Heart left ventricle (tissue), 16 donors: ENCODE results near the gene DOCK4. TPM values are rescaled to one million over a fixed set of nuclear protein-coding genes. Genes with fewer than 3 reads are reported as not detected.

Experiments used
- ATAC-seq, 4 donors: fragments of 200-7000 bp; cut with Tn5 transposase; one replicate each; pipeline ENCODE4 v1.9.1; 2020 to 2022; ENCODE audit warnings: moderate library complexity in 4 of 4, mild to moderate bottlenecking in 3 of 4, moderate number of reproducible peaks in 1 of 4
- DNase-seq, 5 donors: peaks; one replicate each; pipeline ENCODE4 v3.0.0-alpha.2; 2020
- H3K27ac ChIP-seq, 12 donors: fragments of 200-600 bp; sonication (generic) in 4 of 12; one replicate each; pipeline versions ENCODE4 v1.5.0 to v1.8.0; 2016 to 2022; ENCODE audit warnings: mild to moderate bottlenecking in 2 of 12
- H3K27me3 ChIP-seq, 9 donors: fragments of 200-600 bp; sonication (generic) in 2 of 9; one replicate each; pipeline versions ENCODE4 v1.5.1 to v1.8.0; 2016 to 2022; ENCODE audit warnings: mild to moderate bottlenecking in 3 of 9
- H3K36me3 ChIP-seq, 9 donors: fragments of 200-600 bp; sonication (generic) in 2 of 9; one replicate each; pipeline versions ENCODE4 v1.5.0 to v1.8.0; 2018 to 2022; ENCODE audit warnings: mild to moderate bottlenecking in 2 of 9
- H3K4me1 ChIP-seq, 12 donors: fragments of 200-600 bp; sonication (generic) in 4 of 12; one replicate each; pipeline versions ENCODE4 v1.5.0 to v1.8.0; 2016 to 2022; ENCODE audit warnings: mild to moderate bottlenecking in 3 of 12
- H3K4me3 ChIP-seq, 12 donors: fragments of 200-600 bp; sonication (generic) in 4 of 12; one replicate each; pipeline versions ENCODE4 v1.5.0 to v1.8.0; 2017 to 2022; ENCODE audit warnings: mild to moderate bottlenecking in 9 of 12, moderate library complexity in 4 of 12
- H3K9me3 ChIP-seq, 12 donors: fragments of 200-600 bp; sonication (generic) in 4 of 12; one replicate each; pipeline versions ENCODE4 v1.5.0 to v1.8.0; 2016 to 2022; ENCODE audit warnings: mild to moderate bottlenecking in 1 of 12
- CTCF ChIP-seq, 12 donors: fragments of 200-600 bp; sonication (generic) in 4 of 12; IDR thresholded peaks; one replicate each; pipeline versions ENCODE4 v1.5.0 to v1.8.0; 2018 to 2022; ENCODE audit warnings: antibody characterized with exemption in 12 of 12, mild to moderate bottlenecking in 5 of 12
- POLR2A ChIP-seq, 2 donors: fragments of 450-650 bp; IDR thresholded peaks; one replicate each; pipeline ENCODE4 v1.6.1; 2017; ENCODE audit warnings: antibody characterized with exemption in 2 of 2, mild to moderate bottlenecking in 2 of 2, moderate library complexity in 2 of 2
- WGBS, 4 donors: extraction: QIAGEN DNeasy Blood & Tissue Kit in 2 of 4; methylation state at CpG; one replicate each; pipeline versions ENCODE4 v1.1.5 to v1.1.7; 2013 to 2018; 5-methylcytosine and 5-hydroxymethylcytosine counted together
- intact Hi-C, 10 donors: fragments of 100-400 bp; cut with DNase I; formaldehyde crosslinking; loops; one replicate each; pipeline versions ENCODE4 v1.11.1 to v1.14.2; 2022
- polyA plus RNA-seq, 2 donors: library from polyadenylated mRNA; stranded (reverse); fragments of 200-250 nt; gene quantifications; one replicate each; pipeline ENCODE4 v1.2.3, GENCODE V29; 2013
- total RNA-seq, 9 donors: library from RNA; depleted of rRNA in 2 of 9; stranded (reverse); fragments of >200 nt in 2 of 9; fragmentation: NEBNext Ultra II Directional in 3 of 9; extraction: Animal tissue kit (Norgen Biotek cat#: 25700) in 3 of 9; gene quantifications; one replicate each; pipeline versions ENCODE4 v1.1.0 to v1.2.4, GENCODE V29; 2016 to 2023
- donor health status: ischemic (EF 13 %, LVEDD 7.1; RV severe dilation, severe dysfunction).
- donor health status: healthy with polysubstance abuse.
- donor health status: DM: no; HTN: yes; CAD: no.
- donor health status: DM: no; HTN: no; CAD: no.
- donor health status: ischemic (EF 25% LVEDD 6.9; RV normal size, moderate dysfunction).
- donor health status: ischemic (EF 25% LVEDD 5.7; RV mildly dilated, moderate dysfunction).
- donor health status: healthy.
- donor health status: DM: yes; HTN: yes; CAD: no.
- donor health status: ischemic (EF 35%, LVEDD 5.7; RV mildly dilated, moderate dysfunction).
- donor health status: nonischemic (EF 11% LVEDD 7.7; RV severe dilation, severe dysfunction).
- donor health status: DM: yes; HTN: yes; CAD: no.
- donor health status: PGD.
- donor health status: ischemic (EF 29% LVEDD 5.4; RV normal size, mild dysfunction).
- donor health status: nonischemic (EF 23%, LVEDD 6.1; RV moderate dilation, normal function).

DOCK4 gene
- total and polyA plus RNA-seq, 11 donors, result 5.1 to 40.8 (median 13.1) TPM

DNA sequence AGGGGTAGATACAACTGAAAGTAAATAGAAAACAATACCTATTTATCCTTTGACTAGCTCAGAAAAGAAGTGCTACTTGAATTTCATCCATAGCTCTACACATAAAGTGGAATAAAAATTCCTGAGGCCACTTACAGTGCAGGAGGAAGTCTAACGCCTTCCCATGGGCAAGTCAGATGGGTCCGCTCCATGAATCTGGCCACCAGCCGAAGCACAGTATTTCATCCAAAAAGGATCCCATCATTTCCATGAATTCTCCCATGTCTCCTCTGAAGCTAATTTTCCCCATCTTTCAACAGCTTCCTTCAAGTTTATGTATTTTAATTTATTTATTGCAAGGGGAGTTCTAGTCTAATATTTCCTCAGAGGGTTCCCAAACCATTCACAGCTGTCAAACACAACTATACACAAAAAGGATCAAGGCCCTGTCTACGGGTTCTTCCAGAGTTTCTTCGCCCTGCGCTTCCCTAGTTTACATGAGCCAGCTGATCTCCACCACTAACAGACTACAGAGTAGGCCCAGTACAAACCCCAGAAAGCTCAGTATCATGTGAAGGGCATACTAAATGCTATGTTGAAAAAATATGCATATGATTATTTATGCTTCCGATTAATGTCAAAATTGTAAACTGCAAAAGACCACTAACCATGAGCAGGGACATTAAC is 184.7 kb downstream of the DOCK4 start:
- 76 to 86% (median 79%) methylated on average over 7 of the region's 7 CpGs for WGBS, 4 donors
- Histone ChIP-seq H3K27ac (peak overlapping the region in 4 of 12 donors; percentile 5 to 41 (median 9)), H3K9me3 (no peaks in the 10 kb centered on the region), H3K4me1 (peaks cover 0 to 62% (median 19%) of the 10 kb centered on the region in 12 donors), H3K4me3 (no peak overlapping the region), H3K27me3 (no peaks in the 10 kb centered on the region), H3K36me3 (no peaks in the 10 kb centered on the region)
- DNase-seq, result peak in 2 of 5 donors; percentile 25 to 43
- intact Hi-C loops, result no loop called here
- TF ChIP-seq POLR2A (IDR thresholded peaks at IDR 0.05), result no peak
- TF ChIP-seq CTCF (IDR thresholded peaks at IDR 0.05), result no peak
- peak in 3 of 4 donors; percentile 6 to 55 (median 48) for ATAC-seq

DNA sequence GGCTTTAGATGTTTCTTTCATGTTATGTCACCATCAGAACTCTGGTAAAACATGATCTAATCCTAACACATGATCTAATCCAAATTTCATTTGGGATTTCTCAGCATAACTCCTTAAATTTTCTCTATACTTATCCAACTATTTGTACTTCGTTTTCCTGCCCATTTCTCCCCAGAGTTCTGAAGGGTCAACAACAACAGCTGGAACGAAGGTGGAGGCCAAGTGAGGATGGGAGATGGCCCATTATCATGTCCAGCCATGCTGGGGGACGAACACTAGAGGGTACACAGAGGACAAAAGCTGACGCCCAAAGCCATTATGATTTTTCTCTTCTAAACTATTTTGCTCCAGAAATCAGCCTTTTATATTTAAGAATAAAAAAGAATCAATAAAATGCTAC is 185.4 kb downstream of the DOCK4 start:
- Histone ChIP-seq H3K4me3 (no peak overlapping the region), H3K9me3 (no peaks in the 10 kb centered on the region), H3K36me3 (no peaks in the 10 kb centered on the region), H3K4me1 (peaks cover 0 to 62% (median 19%) of the 10 kb centered on the region in 12 donors), H3K27ac (peak overlapping the region in 4 of 12 donors; percentile 3 to 41 (median 9)), H3K27me3 (no peaks in the 10 kb centered on the region)
- ATAC-seq (peak in 1 of 4 donors; percentile 20), DNase-seq (no peak)
- no peak for TF ChIP-seq POLR2A (IDR thresholded peaks at IDR 0.05)
- TF ChIP-seq CTCF (IDR thresholded peaks at IDR 0.05), result no peak
- intact Hi-C loops, result no loop called here
- WGBS, 4 donors, result 71 to 80% (median 75%) methylated on average over 4 of the region's 4 CpGs

DNA sequence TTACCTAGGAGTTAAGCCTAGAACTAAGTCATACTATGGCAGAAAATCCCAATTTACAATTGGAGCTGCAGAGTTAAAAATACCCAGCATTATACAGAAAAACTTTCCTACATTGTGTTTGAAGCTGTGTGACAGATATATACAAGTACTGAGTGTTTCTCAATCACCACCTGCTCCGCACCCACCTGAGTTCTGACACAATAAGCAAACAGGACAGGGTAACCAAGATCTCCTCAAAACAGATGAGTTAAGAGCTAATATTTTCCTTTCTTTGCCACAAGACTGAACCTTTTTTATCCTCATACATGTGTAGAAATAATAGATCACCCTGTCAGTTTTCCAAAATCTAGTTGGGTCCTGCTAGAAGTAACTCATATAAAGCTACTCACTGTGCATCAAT is 186.3 kb downstream of the DOCK4 start:
- H3K4me1 ChIP-seq, result peaks cover 0 to 62% (median 19%) of the 10 kb centered on the region in 12 donors
- ATAC-seq (no peak), DNase-seq (no peak)
- H3K27ac ChIP-seq, result peak overlapping the region in 1 of 12 donors; percentile 8
- H3K36me3 ChIP-seq, result no peaks in the 10 kb centered on the region
- no peak overlapping the region for H3K4me3 ChIP-seq
- WGBS, 4 donors, result 100% methylated on average over 1 of the region's 1 CpG
- intact Hi-C loops, result loop anchor here in 1 of 10 donors (10.0 kb wide), 1 partner anchor 65 kb away; no protein-coding TSS in a partner anchor
- no peaks in the 10 kb centered on the region for H3K27me3 ChIP-seq
- H3K9me3 ChIP-seq, result no peaks in the 10 kb centered on the region
- TF ChIP-seq POLR2A (IDR thresholded peaks at IDR 0.05) (no peak), CTCF (IDR thresholded peaks at IDR 0.05) (no peak)

DNA sequence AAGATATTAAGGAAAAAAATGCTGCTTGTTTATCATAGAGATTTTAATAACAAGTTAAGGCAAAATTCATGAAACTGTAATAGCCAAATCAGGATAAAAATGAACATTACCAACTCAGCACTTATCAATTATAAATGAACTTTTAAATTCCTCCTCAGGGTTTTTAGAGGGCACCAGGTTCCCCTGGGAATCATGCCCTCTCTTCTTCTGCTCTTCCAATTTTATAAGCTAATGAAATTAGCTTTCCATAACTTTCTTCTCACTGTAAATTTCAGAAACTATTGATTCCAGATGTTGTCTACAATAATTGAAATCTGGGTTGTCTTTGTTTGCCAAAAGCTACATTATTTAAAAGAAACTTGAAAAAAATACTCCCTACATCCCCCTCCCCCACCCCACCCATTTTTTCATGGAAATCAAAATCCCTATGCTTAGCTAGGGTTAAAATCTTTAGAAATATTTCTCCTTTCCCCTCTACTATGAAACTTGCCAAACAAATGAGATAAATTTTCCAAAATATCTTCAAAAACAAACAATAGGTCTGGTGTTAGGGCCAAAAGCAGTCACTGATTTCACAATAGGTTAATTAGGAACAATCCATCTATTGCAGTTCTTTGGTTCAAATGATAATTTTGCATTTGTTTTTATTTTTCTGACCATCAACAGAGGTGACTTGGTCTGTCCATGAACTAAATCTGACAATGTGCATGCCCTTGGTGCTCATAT is 187.7 kb downstream of the DOCK4 start:
- TF ChIP-seq CTCF (IDR thresholded peaks at IDR 0.05), result no peak
- no peak for TF ChIP-seq POLR2A (IDR thresholded peaks at IDR 0.05)
- H3K4me1 ChIP-seq, result peaks cover 0 to 57% (median 16%) of the 10 kb centered on the region in 12 donors
- DNase-seq, result no peak
- ATAC-seq, result no peak
- H3K27ac ChIP-seq, result no peak overlapping the region
- H3K27me3 ChIP-seq, result no peaks in the 10 kb centered on the region
- no peaks in the 10 kb centered on the region for H3K9me3 ChIP-seq
- H3K36me3 ChIP-seq, result no peaks in the 10 kb centered on the region
- H3K4me3 ChIP-seq, result no peak overlapping the region
- intact Hi-C loops, result loop anchor here in 1 of 10 donors (10.0 kb wide), 1 partner anchor 64 kb away; no protein-coding TSS in a partner anchor
